Ammon's horn (tissue), 1 donor: ENCODE data around the gene MT1G.
"Not testable (repeated sequence)": the region's sequence is repeated elsewhere in the genome, so short reads cannot be mapped to it uniquely, and the experiment has no call there.

Source experiments
- DNase-seq: peaks from one replicate; pipeline ENCODE4 v3.0.0-alpha.2; 2016; ENCODE audit warnings: low spot score

Gene MT1G

GRCh38 chr16:56667581-56668571, at the start of gene MT1G:
TSS of gene MT1G (minus strand) at chr16:56668065. CDS start at chr16:56667993, 72 bp downstream.
- peak; percentile 52 for DNase-seq

- DNase-seq: not testable (repeated sequence)
These were observed 49.7 kb upstream of the MT1G start for GRCh38 chr16:56717532-56717931.

GRCh38 chr16:56716761-56717160, 48.9 kb upstream of the MT1G start:
- no peak for DNase-seq

GRCh38 chr16:56715126-56715525, 47.3 kb upstream of the MT1G start:
- DNase-seq: no peak

GRCh38 chr16:56713794-56714193, 45.9 kb upstream of the MT1G start:
- DNase-seq: no peak

GRCh38 chr16:56711862-56712261, 44.0 kb upstream of the MT1G start:
- DNase-seq: no peak

- no peak for DNase-seq
These were observed 42.4 kb upstream of the MT1G start for GRCh38 chr16:56710181-56710737.

- no peak for DNase-seq
These were observed 41.7 kb upstream of the MT1G start for GRCh38 chr16:56709443-56710040.

- DNase-seq: no peak
These were observed 40.9 kb upstream of the MT1G start for GRCh38 chr16:56708525-56709442.

GRCh38 chr16:56702836-56703235, 35.0 kb upstream of the MT1G start:
- DNase-seq: no peak

- no peak for DNase-seq
These were observed 33.7 kb upstream of the MT1G start for GRCh38 chr16:56701534-56701933.

GRCh38 chr16:56700631-56701030, 32.8 kb upstream of the MT1G start:
- no peak for DNase-seq

GRCh38 chr16:56700195-56700594, 32.3 kb upstream of the MT1G start:
- DNase-seq: no peak

GRCh38 chr16:56697456-56698155, 29.7 kb upstream of the MT1G start:
- no peak for DNase-seq

GRCh38 chr16:56695246-56695645, 27.4 kb upstream of the MT1G start:
- DNase-seq: no peak

GRCh38 chr16:56691885-56692284, 24.0 kb upstream of the MT1G start:
- no peak for DNase-seq

GRCh38 chr16:56690420-56691122, 22.7 kb upstream of the MT1G start:
- no peak for DNase-seq

GRCh38 chr16:56689171-56689570, 21.3 kb upstream of the MT1G start:
- DNase-seq: no peak

- DNase-seq: no peak
These were observed 20.9 kb upstream of the MT1G start for GRCh38 chr16:56688762-56689161.

GRCh38 chr16:56686758-56687157, 18.9 kb upstream of the MT1G start:
- DNase-seq: no peak
